ENCODE data around the gene BLID. TPM values are rescaled to one million over a fixed set of nuclear protein-coding genes. Genes with fewer than 3 reads are reported as not detected.

The BLID gene
- total RNA-seq, 1 donor from 2014 or later: not detected

DNA sequence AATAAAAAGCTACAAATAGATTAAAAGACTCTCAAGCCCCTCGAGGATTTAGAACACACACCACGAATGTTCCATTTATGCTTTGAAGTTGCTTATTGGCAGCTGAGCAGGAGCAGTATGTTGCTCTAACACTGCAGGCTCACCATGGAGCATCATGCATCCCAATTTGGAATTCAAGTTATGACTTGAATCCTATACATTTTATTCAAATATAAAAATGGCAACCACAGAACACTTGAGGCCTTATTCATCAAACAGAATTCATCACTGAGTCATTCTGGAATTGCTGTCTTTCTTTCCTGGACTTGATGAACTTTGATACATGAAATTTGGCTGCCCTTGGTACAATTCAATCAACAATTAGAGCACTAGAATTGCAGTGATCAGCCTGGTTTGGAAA lies 24.5 kb upstream of the BLID start:
- Mint-ChIP-seq H3K27me3 (peaks cover 5% of the 10 kb centered on the region), H3K27ac (no peak overlapping the region), H3K4me3 (no peak overlapping the region), H3K4me1 (no peaks in the 10 kb centered on the region), H3K36me3 (ENCODE audit: low read depth) (no peaks in the 10 kb centered on the region), H3K9me3 (no peaks in the 10 kb centered on the region)
- ChIA-PET POLR2A (no interaction called here), CTCF (no interaction called here)
- ATAC-seq (ENCODE audit: low read depth): no peak
- intact Hi-C loops (cut with micrococcal nuclease): no loop called here
- TF ChIP-seq, protein P1, sequence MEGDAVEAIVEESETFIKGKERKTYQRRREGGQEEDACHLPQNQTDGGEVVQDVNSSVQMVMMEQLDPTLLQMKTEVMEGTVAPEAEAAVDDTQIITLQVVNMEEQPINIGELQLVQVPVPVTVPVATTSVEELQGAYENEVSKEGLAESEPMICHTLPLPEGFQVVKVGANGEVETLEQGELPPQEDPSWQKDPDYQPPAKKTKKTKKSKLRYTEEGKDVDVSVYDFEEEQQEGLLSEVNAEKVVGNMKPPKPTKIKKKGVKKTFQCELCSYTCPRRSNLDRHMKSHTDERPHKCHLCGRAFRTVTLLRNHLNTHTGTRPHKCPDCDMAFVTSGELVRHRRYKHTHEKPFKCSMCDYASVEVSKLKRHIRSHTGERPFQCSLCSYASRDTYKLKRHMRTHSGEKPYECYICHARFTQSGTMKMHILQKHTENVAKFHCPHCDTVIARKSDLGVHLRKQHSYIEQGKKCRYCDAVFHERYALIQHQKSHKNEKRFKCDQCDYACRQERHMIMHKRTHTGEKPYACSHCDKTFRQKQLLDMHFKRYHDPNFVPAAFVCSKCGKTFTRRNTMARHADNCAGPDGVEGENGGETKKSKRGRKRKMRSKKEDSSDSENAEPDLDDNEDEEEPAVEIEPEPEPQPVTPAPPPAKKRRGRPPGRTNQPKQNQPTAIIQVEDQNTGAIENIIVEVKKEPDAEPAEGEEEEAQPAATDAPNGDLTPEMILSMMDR (IDR thresholded peaks at IDR 0.05): no peak
- DNase-seq: no peak

DNA sequence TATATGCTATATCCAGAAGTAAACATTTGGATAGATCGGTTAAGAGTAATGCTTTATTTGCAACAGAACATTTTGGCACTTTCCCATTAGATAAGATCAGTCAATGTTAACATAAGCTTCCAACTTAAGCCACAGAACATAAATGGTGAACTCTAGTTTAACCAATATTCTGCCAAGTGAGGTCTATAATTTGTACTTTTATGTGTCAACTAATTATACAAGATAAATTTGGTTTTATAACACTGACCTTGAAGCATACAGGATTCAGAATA lies 23.5 kb upstream of the BLID start:
- intact Hi-C loops (cut with micrococcal nuclease): no loop called here
- Mint-ChIP-seq H3K4me1 (no peaks in the 10 kb centered on the region), H3K27me3 (peaks cover 4% of the 10 kb centered on the region), H3K27ac (no peak overlapping the region), H3K4me3 (no peak overlapping the region), H3K9me3 (no peaks in the 10 kb centered on the region), H3K36me3 (ENCODE audit: low read depth) (no peaks in the 10 kb centered on the region)
- ATAC-seq (ENCODE audit: low read depth) (no peak), DNase-seq (no peak)
- ChIA-PET POLR2A (no interaction called here), CTCF (no interaction called here)
- TF ChIP-seq, protein P1 (IDR thresholded peaks at IDR 0.05): no peak

DNA sequence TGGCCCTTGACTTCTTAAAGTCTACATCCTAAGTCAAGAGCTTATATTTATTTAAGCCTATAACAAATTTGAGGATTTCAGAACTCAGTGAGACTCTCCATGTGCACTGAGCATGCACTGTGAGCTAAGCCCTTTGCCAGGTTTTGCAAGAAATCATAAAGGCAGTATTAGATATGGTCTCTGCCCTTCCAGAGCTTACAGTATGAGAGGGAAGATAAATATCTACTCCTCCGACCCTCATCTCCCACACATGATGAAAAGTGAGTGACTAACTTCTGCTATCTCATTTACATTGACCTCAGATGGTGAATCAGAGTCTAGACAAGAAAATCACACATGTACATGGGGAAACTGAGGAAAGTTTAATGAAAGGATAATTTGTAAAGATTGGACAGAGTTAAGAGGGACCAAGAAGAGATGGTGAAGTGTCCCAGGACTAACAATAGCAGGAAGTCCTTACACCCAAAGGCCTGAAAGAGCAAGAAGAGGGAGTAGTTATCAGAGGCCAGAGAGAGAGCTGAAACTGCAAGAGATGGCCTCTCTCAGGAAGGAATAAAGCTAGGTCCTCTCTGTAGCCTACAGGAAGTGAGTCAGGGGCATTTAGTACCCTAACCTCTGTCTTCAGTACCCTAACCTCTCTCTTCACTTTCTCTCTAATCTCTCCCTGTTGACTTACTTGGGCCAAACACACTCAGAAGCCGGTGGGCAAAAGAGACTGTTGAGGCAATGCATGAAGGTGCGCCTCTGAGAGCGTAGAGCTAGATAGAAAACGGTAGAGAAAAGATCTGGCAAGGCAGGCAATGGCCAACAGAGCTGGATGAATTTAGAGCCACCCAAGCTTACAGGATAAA lies 23.0 kb upstream of the BLID start:
- ChIA-PET CTCF (no interaction called here), POLR2A (no interaction called here)
- TF ChIP-seq, protein P1 (IDR thresholded peaks at IDR 0.05): no peak
- intact Hi-C loops (cut with micrococcal nuclease): no loop called here
- Mint-ChIP-seq H3K4me1 (no peaks in the 10 kb centered on the region), H3K27me3 (peaks cover 4% of the 10 kb centered on the region), H3K4me3 (no peak overlapping the region), H3K36me3 (ENCODE audit: low read depth) (no peaks in the 10 kb centered on the region), H3K9me3 (no peaks in the 10 kb centered on the region), H3K27ac (no peak overlapping the region)
- DNase-seq (no peak), ATAC-seq (ENCODE audit: low read depth) (no peak)

DNA sequence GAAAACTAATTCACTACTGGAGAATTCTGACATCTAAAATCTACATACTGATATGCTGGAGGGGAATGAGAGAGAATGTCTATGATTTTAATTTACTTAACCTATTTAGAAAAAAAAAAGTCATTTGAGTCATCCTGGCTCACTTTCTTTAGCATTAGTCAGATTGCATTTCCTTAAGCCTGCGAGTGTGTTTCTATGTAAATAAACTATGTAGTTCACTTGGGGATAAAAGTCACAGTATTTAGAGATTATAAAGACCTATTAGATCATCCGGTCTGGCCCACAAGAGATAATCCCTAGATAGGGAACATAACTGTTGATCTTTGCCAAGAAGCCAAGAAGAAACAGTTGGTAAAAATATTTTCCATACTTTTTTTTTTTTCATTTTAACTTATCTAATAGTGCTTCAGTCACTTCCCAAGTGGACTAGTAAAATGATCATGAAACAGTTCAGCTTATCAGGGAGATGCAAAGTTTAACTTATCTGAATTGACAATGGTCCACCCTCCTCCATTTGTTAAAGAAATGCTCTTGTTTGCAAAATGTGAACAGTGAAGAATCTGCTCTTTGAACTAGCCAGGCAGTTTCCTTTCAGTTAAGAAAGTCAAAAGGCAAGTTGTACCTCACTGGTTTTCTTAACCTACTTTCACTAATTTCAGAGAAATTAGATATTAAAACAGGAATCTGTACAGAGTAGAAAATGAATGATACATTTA lies 21.2 kb upstream of the BLID start:
- CTCF ChIA-PET: no interaction called here
- ATAC-seq (ENCODE audit: low read depth) (no peak), DNase-seq (no peak)
- Mint-ChIP-seq H3K9me3 (no peaks in the 10 kb centered on the region), H3K4me3 (no peak overlapping the region), H3K27me3 (peaks cover 4% of the 10 kb centered on the region), H3K4me1 (no peaks in the 10 kb centered on the region), H3K36me3 (ENCODE audit: low read depth) (no peaks in the 10 kb centered on the region), H3K27ac (no peak overlapping the region)
- TF ChIP-seq, protein P1 (IDR thresholded peaks at IDR 0.05): no peak
- POLR2A ChIA-PET: no interaction called here
- intact Hi-C loops (cut with micrococcal nuclease): no loop called here

DNA sequence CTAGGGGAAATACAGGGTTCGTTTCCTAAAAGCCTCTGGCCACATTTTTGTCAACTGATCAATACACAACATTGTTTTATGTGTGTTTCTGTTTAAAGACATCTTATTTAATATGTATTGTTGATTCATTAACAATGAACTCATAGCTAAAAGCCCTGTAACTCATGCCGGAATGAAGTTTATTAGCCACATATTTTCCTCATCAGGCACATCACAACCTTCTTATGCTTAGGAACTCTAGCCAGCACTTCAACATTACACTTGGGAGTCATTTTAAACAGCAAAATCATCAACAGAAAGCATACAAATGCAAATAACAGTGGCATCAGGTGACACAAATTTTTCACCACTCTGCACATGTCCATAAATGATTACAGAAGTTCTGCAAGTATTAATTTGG lies 15.1 kb upstream of the BLID start:
- Mint-ChIP-seq H3K4me3 (no peak overlapping the region), H3K4me1 (no peaks in the 10 kb centered on the region), H3K27me3 (peaks cover 5% of the 10 kb centered on the region), H3K36me3 (ENCODE audit: low read depth) (no peaks in the 10 kb centered on the region), H3K27ac (no peak overlapping the region), H3K9me3 (no peaks in the 10 kb centered on the region)
- intact Hi-C loops (cut with micrococcal nuclease): no loop called here
- no peak for DNase-seq
- ATAC-seq (ENCODE audit: low read depth): no peak
- POLR2A ChIA-PET: no interaction called here
- TF ChIP-seq, protein P1 (IDR thresholded peaks at IDR 0.05): no peak
- CTCF ChIA-PET: no interaction called here
